GM23338 (cell line): Measurements from ENCODE around the gene MED13. TPM values are rescaled to one million over a fixed set of nuclear protein-coding genes. Genes with fewer than 3 reads are reported as not detected.
A peak's percentile ranks its signal among the peaks of the same experiment; 100 is the strongest.

Source experiments
- ATAC-seq: fragments of 200-7000 bp; cut with Tn5 transposase; 3 replicates; pipeline ENCODE4 v1.9.1; 2020
- DNase-seq: peaks from one replicate; pipeline ENCODE4 v3.0.0-alpha.2; 2015; ENCODE audit warnings: low spot score
- H2AFZ ChIP-seq: fragments of 200-600 bp; sonication (generic); 2 replicates; pipeline ENCODE4 v1.8.0; 2016; ENCODE audit warnings: antibody characterized with exemption, mild to moderate bottlenecking, moderate library complexity
- H3F3A ChIP-seq: fragments of 200-600 bp; sonication (generic); replicated peaks from 2 replicates; pipeline ENCODE4 v1.8.0; 2017; ENCODE audit warnings: antibody characterized with exemption, mixed run types, low read depth
- H3K27ac ChIP-seq: fragments of 200-600 bp; sonication (generic); 2 replicates; pipeline ENCODE4 v1.6.1; 2016; ENCODE audit warnings: low read depth
- H3K27me3 ChIP-seq: fragments of 200-600 bp; sonication (generic); 2 replicates; pipeline ENCODE4 v1.8.0; 2016; ENCODE audit warnings: mild to moderate bottlenecking, mixed run types, moderate library complexity; ENCODE audit not compliant: insufficient read depth
- H3K36me3 ChIP-seq: fragments of 200-600 bp; sonication (generic); 2 replicates; pipeline ENCODE4 v1.8.0; 2016; ENCODE audit warnings: mild to moderate bottlenecking; ENCODE audit not compliant: insufficient read depth
- H3K4me1 ChIP-seq: fragments of 200-600 bp; sonication (generic); 2 replicates; pipeline ENCODE4 v1.8.0; 2016; ENCODE audit warnings: mild to moderate bottlenecking, moderate library complexity; ENCODE audit not compliant: insufficient read depth
- H3K4me2 ChIP-seq: fragments of 200-600 bp; sonication (generic); 2 replicates; pipeline ENCODE4 v1.7.1; 2017; ENCODE audit warnings: mixed run types
- H3K4me3 ChIP-seq: fragments of 200-600 bp; sonication (generic); 2 replicates; pipeline ENCODE4 v1.6.1; 2016; ENCODE audit warnings: mixed run types
- H3K79me2 ChIP-seq: fragments of 200-600 bp; sonication (generic); replicated peaks from 2 replicates; pipeline ENCODE4 v1.8.0; 2017; ENCODE audit warnings: mild to moderate bottlenecking; ENCODE audit not compliant: insufficient read depth
- H3K9me2 ChIP-seq: fragments of 200-600 bp; sonication (generic); 2 replicates; pipeline ENCODE4 v1.8.0; 2017; ENCODE audit not compliant: insufficient read depth
- H4K20me1 ChIP-seq: fragments of 200-600 bp; sonication (generic); replicated peaks from 2 replicates; pipeline ENCODE4 v1.8.0; 2017; ENCODE audit warnings: mild to moderate bottlenecking; ENCODE audit not compliant: insufficient read depth
- H3K27ac Mint-ChIP-seq: 2 replicates; pipeline ENCODE4 v1.8.0; 2020; ENCODE audit warnings: inconsistent platforms, mild to moderate bottlenecking, moderate library complexity, mixed read lengths
- H3K27me3 Mint-ChIP-seq: 3 replicates; pipeline ENCODE4 v1.8.0; 2022; ENCODE audit warnings: low read depth, mild to moderate bottlenecking, moderate library complexity, mixed read lengths, inconsistent platforms; ENCODE audit not compliant: insufficient read depth, poor library complexity
- H3K36me3 Mint-ChIP-seq: 3 replicates; pipeline ENCODE4 v1.8.0; 2021; ENCODE audit warnings: low read depth, mild to moderate bottlenecking, inconsistent platforms, moderate library complexity, mixed read lengths
- H3K4me1 Mint-ChIP-seq: 3 replicates; pipeline ENCODE4 v1.8.0; 2020; ENCODE audit warnings: mild to moderate bottlenecking, inconsistent platforms, mixed read lengths
- H3K4me3 Mint-ChIP-seq: 3 replicates; pipeline ENCODE4 v1.8.0; 2021; ENCODE audit warnings: moderate library complexity, mild to moderate bottlenecking, inconsistent platforms, mixed read lengths
- H3K9me3 Mint-ChIP-seq: 3 replicates; pipeline ENCODE4 v1.8.0; 2020; ENCODE audit warnings: moderate library complexity, mild to moderate bottlenecking, inconsistent platforms, mixed read lengths
- CREB1 ChIP-seq: fragments of 250-450 bp; sonication (Bioruptor Pico); IDR thresholded peaks from 2 replicates; pipeline ENCODE4 v1.5.0; 2020; ENCODE audit warnings: low read depth, mild to moderate bottlenecking, moderate library complexity
- EZH2 ChIP-seq: fragments of 200-600 bp; sonication (generic); IDR thresholded peaks from one replicate; pipeline ENCODE4 v1.8.0; 2017; ENCODE audit warnings: antibody characterized with exemption, mild to moderate bottlenecking, low read depth; ENCODE audit not compliant: unreplicated experiment
- EZH2phosphoT487 ChIP-seq: fragments of 200-600 bp; sonication (generic); IDR thresholded peaks from one replicate; pipeline ENCODE4 v1.8.1; 2018; ENCODE audit warnings: antibody characterized with exemption; ENCODE audit not compliant: unreplicated experiment
- JUNB ChIP-seq: IDR thresholded peaks from one replicate; pipeline ENCODE4 v1.6.1; 2016; ENCODE audit warnings: antibody characterized with exemption; ENCODE audit not compliant: unreplicated experiment
- NANOG ChIP-seq: IDR thresholded peaks from 2 replicates; pipeline ENCODE4 v1.6.1; 2016; ENCODE audit warnings: antibody characterized with exemption, borderline replicate concordance
- POLR2AphosphoS5 ChIP-seq: IDR thresholded peaks from 2 replicates; pipeline ENCODE4 v1.6.1; 2016; ENCODE audit warnings: antibody characterized with exemption, low read depth
- STAT1 ChIP-seq: IDR thresholded peaks from one replicate; pipeline ENCODE4 v1.6.1; 2016; ENCODE audit warnings: antibody characterized with exemption; ENCODE audit not compliant: unreplicated experiment
- ZNF114 ChIP-seq: fragments of 250-450 bp; sonication (Bioruptor Pico); IDR thresholded peaks from 2 replicates; pipeline ENCODE4 v1.5.0; 2020; ENCODE audit warnings: mild to moderate bottlenecking, moderate library complexity
- ZNF331 ChIP-seq: fragments of 250-450 bp; sonication (Bioruptor Pico); IDR thresholded peaks from 2 replicates; pipeline ENCODE4 v1.5.0; 2020; ENCODE audit warnings: low read depth, mild to moderate bottlenecking, moderate library complexity
- polyA plus RNA-seq: library from polyadenylated mRNA; unstranded; fragments of >200 nt; fragmentation: Nextera tagmentation; extraction: Ambion mirVana; gene quantifications from 2 replicates; pipeline ENCODE4 v1.2.1, GENCODE V29; 2016
- total RNA-seq: library from RNA; depleted of rRNA; stranded (reverse); fragments of >200 nt; shearing (Covaris generic); gene quantifications from 2 replicates; pipeline ENCODE4 v1.2.3, GENCODE V29; 2014
- TF ChIP-seq, protein P1 (sequence below): IDR thresholded peaks from 2 replicates; pipeline ENCODE4 v1.6.1; 2016; ENCODE audit warnings: antibody characterized with exemption
- TF ChIP-seq, protein P2 (sequence below), 2 experiments: fragments of 200-600 bp in 1 of 2; sonication (generic) in 1 of 2; conservative IDR thresholded peaks; 2 replicates each; pipeline versions ENCODE4 v1.5.1 to v1.6.1; 2016 to 2017; ENCODE audit warnings: antibody characterized with exemption in 2 of 2, low read depth in 2 of 2, mild to moderate bottlenecking in 2 of 2, moderate library complexity in 1 of 2
- TF ChIP-seq, protein P3 (sequence below): IDR thresholded peaks from one replicate; pipeline ENCODE4 v1.6.1; 2018; ENCODE audit warnings: antibody characterized with exemption; ENCODE audit not compliant: unreplicated experiment

Gene MED13
- total and polyA plus RNA-seq, 2 experiments from 2014 or later: 13.0 to 45.8 TPM

DNA sequence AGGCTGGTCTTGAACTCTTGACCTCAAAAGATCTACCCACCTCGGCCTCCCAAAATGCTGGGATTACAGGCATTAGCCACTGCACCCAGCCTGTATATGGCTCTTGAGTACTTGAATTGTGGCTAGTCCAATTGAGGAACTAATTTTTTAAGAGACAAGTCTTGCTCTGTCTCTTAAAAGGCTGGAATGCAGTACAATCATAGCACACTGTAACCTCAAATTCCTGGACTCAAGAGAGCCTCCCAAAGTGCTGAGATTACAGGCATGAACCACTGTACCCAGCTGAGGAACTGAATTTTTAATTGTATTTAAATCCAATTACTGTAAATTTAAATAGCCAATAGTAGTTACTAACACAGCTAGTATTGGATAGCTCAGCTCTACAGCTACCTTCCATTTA, 50.6 kb downstream of the MED13 start (continued):
- TF ChIP-seq, protein P1, sequence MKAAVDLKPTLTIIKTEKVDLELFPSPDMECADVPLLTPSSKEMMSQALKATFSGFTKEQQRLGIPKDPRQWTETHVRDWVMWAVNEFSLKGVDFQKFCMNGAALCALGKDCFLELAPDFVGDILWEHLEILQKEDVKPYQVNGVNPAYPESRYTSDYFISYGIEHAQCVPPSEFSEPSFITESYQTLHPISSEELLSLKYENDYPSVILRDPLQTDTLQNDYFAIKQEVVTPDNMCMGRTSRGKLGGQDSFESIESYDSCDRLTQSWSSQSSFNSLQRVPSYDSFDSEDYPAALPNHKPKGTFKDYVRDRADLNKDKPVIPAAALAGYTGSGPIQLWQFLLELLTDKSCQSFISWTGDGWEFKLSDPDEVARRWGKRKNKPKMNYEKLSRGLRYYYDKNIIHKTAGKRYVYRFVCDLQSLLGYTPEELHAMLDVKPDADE: no peak

DNA sequence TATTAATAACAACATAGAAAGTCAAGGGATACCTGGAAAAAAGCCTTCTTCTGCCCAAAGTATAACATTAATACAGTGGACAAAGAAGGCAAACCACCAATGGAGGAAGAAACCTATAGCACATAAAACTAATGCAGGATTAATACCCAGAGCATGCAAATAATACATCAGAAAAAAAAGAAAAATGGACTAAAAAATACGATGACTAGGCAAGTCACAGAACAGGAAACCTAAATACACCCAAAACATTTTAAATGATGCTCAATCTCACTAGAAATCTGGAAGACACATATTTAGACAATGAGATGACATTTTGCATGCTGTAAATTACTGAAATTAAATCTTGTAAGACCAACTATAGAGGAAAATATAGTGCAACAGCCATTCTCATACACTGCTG, 55.9 kb downstream of the MED13 start:
- peaks cover 15% of the 10 kb centered on the region; the same call in 1 of the 2 replicates for H3K36me3 ChIP-seq
- TF ChIP-seq, protein P1: no peak
- TF ChIP-seq NANOG (no peak), POLR2AphosphoS5 (no peak), EZH2 (no peak), ZNF331 (CRISPR knock-in tag) (no peak), EZH2phosphoT487 (no peak), ZNF114 (CRISPR knock-in tag) (no peak), CREB1 (CRISPR knock-in tag) (no peak), STAT1 (no peak), JUNB (no peak)
- TF ChIP-seq, protein P2, sequence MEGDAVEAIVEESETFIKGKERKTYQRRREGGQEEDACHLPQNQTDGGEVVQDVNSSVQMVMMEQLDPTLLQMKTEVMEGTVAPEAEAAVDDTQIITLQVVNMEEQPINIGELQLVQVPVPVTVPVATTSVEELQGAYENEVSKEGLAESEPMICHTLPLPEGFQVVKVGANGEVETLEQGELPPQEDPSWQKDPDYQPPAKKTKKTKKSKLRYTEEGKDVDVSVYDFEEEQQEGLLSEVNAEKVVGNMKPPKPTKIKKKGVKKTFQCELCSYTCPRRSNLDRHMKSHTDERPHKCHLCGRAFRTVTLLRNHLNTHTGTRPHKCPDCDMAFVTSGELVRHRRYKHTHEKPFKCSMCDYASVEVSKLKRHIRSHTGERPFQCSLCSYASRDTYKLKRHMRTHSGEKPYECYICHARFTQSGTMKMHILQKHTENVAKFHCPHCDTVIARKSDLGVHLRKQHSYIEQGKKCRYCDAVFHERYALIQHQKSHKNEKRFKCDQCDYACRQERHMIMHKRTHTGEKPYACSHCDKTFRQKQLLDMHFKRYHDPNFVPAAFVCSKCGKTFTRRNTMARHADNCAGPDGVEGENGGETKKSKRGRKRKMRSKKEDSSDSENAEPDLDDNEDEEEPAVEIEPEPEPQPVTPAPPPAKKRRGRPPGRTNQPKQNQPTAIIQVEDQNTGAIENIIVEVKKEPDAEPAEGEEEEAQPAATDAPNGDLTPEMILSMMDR (conservative IDR thresholded peaks at IDR 0.05; ENCODE audit: low read depth in 2 of 2): no peak
- TF ChIP-seq, protein P3, sequence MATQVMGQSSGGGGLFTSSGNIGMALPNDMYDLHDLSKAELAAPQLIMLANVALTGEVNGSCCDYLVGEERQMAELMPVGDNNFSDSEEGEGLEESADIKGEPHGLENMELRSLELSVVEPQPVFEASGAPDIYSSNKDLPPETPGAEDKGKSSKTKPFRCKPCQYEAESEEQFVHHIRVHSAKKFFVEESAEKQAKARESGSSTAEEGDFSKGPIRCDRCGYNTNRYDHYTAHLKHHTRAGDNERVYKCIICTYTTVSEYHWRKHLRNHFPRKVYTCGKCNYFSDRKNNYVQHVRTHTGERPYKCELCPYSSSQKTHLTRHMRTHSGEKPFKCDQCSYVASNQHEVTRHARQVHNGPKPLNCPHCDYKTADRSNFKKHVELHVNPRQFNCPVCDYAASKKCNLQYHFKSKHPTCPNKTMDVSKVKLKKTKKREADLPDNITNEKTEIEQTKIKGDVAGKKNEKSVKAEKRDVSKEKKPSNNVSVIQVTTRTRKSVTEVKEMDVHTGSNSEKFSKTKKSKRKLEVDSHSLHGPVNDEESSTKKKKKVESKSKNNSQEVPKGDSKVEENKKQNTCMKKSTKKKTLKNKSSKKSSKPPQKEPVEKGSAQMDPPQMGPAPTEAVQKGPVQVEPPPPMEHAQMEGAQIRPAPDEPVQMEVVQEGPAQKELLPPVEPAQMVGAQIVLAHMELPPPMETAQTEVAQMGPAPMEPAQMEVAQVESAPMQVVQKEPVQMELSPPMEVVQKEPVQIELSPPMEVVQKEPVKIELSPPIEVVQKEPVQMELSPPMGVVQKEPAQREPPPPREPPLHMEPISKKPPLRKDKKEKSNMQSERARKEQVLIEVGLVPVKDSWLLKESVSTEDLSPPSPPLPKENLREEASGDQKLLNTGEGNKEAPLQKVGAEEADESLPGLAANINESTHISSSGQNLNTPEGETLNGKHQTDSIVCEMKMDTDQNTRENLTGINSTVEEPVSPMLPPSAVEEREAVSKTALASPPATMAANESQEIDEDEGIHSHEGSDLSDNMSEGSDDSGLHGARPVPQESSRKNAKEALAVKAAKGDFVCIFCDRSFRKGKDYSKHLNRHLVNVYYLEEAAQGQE: no peak

More for the DNA sequence above, 55.9 kb downstream of the MED13 start:
- Mint-ChIP-seq H3K4me3 (no peak overlapping the region), H3K4me1 (no peaks in the 10 kb centered on the region), H3K27me3 (no peaks in the 10 kb centered on the region), H3K27ac (0 out of 2 replicates have a peak overlapping the region, but pooled peaks have one; percentile 60), H3K36me3 (peaks cover 71% of the 10 kb centered on the region), H3K9me3 (no peaks in the 10 kb centered on the region)
- H4K20me1 ChIP-seq: peaks cover 9% of the 10 kb centered on the region; the same call in 1 of the 2 replicates
- no peaks in the 10 kb centered on the region for H3K9me2 ChIP-seq
- DNase-seq (no peak), ATAC-seq (no peak)
- no peaks in the 10 kb centered on the region for H3K4me1 ChIP-seq
- no peaks in the 10 kb centered on the region for H3K27me3 ChIP-seq
- H2AFZ ChIP-seq: no peak overlapping the region
- H3K79me2 ChIP-seq: peaks cover 87% of the 10 kb centered on the region
- no peak overlapping the region for H3K4me3 ChIP-seq
- no peak overlapping the region for H3K27ac ChIP-seq
- no peak overlapping the region for H3K4me2 ChIP-seq
- H3F3A ChIP-seq: no peaks in the 10 kb centered on the region
